Measurements from ENCODE around the gene F8A3. TPM values are rescaled to one million over a fixed set of nuclear protein-coding genes. Genes with fewer than 3 reads are reported as not detected.

Gene F8A3
- total and polyA plus RNA-seq, 9 of the 15 experiments (the other 6 are each of a cell fraction or from before 2014, with no cell fraction given), result not detected

DNA sequence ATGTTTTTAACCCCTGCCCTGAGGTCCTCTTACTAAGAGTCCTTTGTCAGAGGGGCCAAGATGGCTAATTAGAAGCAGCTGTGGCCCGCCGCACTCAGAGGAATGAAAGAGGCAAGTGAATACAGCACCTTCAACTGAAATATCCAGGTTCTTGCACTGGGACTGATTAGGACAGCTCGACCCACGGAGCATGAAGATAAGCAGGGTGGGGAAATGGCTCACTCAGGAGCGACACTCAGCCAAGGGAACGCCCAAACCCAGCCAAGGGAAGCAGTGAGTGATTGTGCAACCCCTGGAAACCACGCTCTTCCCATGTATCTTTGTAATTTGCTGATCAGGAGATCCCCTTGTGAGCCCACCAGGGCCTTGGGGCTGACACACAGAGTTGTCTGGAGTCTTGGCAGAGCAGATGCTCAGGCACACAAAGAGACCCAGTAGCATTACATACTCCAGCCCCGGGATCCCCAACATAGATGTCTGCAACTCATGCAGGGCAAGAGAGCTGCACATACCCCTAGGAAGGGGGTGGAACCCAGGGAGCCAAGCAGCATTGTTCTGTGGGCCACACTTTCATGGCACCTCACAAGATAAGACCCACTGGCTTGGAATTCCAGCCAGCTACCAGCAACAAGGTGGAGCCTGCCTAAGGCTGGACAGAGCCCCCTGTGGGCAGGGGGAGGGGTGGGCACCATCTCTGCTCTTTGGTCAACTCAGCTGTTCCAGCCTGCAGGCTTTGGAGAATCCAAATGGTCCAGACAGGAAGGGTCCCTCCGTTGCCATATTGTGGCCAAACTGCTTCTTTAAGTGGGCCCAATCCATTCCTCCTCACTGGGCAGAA is 23.3 kb downstream of the F8A3 start (continued):
- TF ChIP-seq, protein P1, sequence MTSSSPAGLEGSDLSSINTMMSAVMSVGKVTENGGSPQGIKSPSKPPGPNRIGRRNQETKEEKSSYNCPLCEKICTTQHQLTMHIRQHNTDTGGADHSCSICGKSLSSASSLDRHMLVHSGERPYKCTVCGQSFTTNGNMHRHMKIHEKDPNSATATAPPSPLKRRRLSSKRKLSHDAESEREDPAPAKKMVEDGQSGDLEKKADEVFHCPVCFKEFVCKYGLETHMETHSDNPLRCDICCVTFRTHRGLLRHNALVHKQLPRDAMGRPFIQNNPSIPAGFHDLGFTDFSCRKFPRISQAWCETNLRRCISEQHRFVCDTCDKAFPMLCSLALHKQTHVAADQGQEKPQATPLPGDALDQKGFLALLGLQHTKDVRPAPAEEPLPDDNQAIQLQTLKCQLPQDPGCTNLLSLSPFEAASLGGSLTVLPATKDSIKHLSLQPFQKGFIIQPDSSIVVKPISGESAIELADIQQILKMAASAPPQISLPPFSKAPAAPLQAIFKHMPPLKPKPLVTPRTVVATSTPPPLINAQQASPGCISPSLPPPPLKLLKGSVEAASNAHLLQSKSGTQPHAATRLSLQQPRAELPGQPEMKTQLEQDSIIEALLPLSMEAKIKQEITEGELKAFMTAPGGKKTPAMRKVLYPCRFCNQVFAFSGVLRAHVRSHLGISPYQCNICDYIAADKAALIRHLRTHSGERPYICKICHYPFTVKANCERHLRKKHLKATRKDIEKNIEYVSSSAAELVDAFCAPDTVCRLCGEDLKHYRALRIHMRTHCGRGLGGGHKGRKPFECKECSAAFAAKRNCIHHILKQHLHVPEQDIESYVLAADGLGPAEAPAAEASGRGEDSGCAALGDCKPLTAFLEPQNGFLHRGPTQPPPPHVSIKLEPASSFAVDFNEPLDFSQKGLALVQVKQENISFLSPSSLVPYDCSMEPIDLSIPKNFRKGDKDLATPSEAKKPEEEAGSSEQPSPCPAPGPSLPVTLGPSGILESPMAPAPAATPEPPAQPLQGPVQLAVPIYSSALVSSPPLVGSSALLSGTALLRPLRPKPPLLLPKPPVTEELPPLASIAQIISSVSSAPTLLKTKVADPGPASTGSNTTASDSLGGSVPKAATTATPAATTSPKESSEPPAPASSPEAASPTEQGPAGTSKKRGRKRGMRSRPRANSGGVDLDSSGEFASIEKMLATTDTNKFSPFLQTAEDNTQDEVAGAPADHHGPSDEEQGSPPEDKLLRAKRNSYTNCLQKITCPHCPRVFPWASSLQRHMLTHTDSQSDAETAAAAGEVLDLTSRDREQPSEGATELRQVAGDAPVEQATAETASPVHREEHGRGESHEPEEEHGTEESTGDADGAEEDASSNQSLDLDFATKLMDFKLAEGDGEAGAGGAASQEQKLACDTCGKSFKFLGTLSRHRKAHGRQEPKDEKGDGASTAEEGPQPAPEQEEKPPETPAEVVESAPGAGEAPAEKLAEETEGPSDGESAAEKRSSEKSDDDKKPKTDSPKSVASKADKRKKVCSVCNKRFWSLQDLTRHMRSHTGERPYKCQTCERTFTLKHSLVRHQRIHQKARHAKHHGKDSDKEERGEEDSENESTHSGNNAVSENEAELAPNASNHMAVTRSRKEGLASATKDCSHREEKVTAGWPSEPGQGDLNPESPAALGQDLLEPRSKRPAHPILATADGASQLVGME (CRISPR knock-in tag; IDR thresholded peaks at IDR 0.05), result no peak
- no peak for TF ChIP-seq ELF1 (tag; IDR thresholded peaks at IDR 0.05)
- no peak for TF ChIP-seq CBFB (CRISPR knock-in tag; IDR thresholded peaks at IDR 0.05)
- no peak for TF ChIP-seq TCF7L2 (IDR thresholded peaks at IDR 0.05; ENCODE audit: low read depth, low read length)
- no peak for TF ChIP-seq SMAD2 (IDR thresholded peaks at IDR 0.05; ENCODE audit: low read depth, low read length)
- TF ChIP-seq ATF7 (IDR thresholded peaks at IDR 0.05), result peak; percentile 55
- peak; percentile 61; the same call in 1 of the 2 replicates for TF ChIP-seq MTA1 (IDR thresholded peaks at IDR 0.05; ENCODE audit: borderline replicate concordance)
- TF ChIP-seq POU5F1 (IDR thresholded peaks at IDR 0.05; ENCODE audit: borderline replicate concordance, low read depth, low read length, partially characterized antibody), result no peak
- no peak for TF ChIP-seq MED1 (CRISPR knock-in tag; IDR thresholded peaks at IDR 0.05; ENCODE audit: borderline replicate concordance)
- TF ChIP-seq ZNF324 (CRISPR knock-in tag; IDR thresholded peaks at IDR 0.05), result no peak
- TF ChIP-seq ZSCAN29 (IDR thresholded peaks at IDR 0.05), result no peak
- no peak for TF ChIP-seq ZKSCAN3 (CRISPR knock-in tag; IDR thresholded peaks at IDR 0.05)
- no peak for TF ChIP-seq KAT7 (CRISPR knock-in tag; IDR thresholded peaks at IDR 0.05; ENCODE audit: borderline replicate concordance)
- TF ChIP-seq, protein P2, sequence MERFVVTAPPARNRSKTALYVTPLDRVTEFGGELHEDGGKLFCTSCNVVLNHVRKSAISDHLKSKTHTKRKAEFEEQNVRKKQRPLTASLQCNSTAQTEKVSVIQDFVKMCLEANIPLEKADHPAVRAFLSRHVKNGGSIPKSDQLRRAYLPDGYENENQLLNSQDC (CRISPR knock-in tag; IDR thresholded peaks at IDR 0.05), result no peak
- TF ChIP-seq KDM4B (IDR thresholded peaks at IDR 0.05; ENCODE audit: borderline replicate concordance in 2 of 2, low read depth in 1 of 2), result no peak
- TF ChIP-seq KDM5B (IDR thresholded peaks at IDR 0.05; ENCODE audit: insufficient replicate concordance, low read depth, low read length), result no peak
- TF ChIP-seq, protein P3, sequence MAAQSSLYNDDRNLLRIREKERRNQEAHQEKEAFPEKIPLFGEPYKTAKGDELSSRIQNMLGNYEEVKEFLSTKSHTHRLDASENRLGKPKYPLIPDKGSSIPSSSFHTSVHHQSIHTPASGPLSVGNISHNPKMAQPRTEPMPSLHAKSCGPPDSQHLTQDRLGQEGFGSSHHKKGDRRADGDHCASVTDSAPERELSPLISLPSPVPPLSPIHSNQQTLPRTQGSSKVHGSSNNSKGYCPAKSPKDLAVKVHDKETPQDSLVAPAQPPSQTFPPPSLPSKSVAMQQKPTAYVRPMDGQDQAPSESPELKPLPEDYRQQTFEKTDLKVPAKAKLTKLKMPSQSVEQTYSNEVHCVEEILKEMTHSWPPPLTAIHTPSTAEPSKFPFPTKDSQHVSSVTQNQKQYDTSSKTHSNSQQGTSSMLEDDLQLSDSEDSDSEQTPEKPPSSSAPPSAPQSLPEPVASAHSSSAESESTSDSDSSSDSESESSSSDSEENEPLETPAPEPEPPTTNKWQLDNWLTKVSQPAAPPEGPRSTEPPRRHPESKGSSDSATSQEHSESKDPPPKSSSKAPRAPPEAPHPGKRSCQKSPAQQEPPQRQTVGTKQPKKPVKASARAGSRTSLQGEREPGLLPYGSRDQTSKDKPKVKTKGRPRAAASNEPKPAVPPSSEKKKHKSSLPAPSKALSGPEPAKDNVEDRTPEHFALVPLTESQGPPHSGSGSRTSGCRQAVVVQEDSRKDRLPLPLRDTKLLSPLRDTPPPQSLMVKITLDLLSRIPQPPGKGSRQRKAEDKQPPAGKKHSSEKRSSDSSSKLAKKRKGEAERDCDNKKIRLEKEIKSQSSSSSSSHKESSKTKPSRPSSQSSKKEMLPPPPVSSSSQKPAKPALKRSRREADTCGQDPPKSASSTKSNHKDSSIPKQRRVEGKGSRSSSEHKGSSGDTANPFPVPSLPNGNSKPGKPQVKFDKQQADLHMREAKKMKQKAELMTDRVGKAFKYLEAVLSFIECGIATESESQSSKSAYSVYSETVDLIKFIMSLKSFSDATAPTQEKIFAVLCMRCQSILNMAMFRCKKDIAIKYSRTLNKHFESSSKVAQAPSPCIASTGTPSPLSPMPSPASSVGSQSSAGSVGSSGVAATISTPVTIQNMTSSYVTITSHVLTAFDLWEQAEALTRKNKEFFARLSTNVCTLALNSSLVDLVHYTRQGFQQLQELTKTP (IDR thresholded peaks at IDR 0.05; ENCODE audit: low read depth in 1 of 2, partially characterized antibody in 2 of 2), result no peak
- no peak for TF ChIP-seq MBD2 (IDR thresholded peaks at IDR 0.05; ENCODE audit: borderline replicate concordance, low read depth)
